Activated CD4-positive, alpha-beta memory T cell treated with anti-CD3 and anti-CD28 coated beads for 36 hours (primary cell): ENCODE data around the gene COPS8. TPM values are rescaled to one million over a fixed set of nuclear protein-coding genes. Genes with fewer than 3 reads are reported as not detected.

Experiments
- CTCF ChIA-PET: fragments of 350-600 bp; sonication (Branson Sonifier 250); formaldehyde crosslinking; loops from one replicate; lab custom pipeline; 2021; ENCODE audit warnings: antibody characterized with exemption, inconsistent platforms; lab: Charles Lee
- POLR2A ChIA-PET: fragments of 350-600 bp; sonication (Branson Sonifier 250); formaldehyde crosslinking; loops from one replicate; lab custom pipeline; 2021; ENCODE audit warnings: antibody characterized with exemption; lab: Charles Lee
- DNase-seq: peaks from one replicate; pipeline ENCODE4 v3.0.0-alpha.2; 2020
- H3K27ac Mint-ChIP-seq: one replicate; pipeline ENCODE4 v1.8.0; 2021; ENCODE audit warnings: mixed read lengths
- H3K27me3 Mint-ChIP-seq: one replicate; pipeline ENCODE4 v1.8.0; 2021; ENCODE audit warnings: mixed read lengths
- H3K36me3 Mint-ChIP-seq: one replicate; pipeline ENCODE4 v1.8.0; 2021; ENCODE audit warnings: mixed read lengths
- H3K4me1 Mint-ChIP-seq: one replicate; pipeline ENCODE4 v1.8.0; 2021; ENCODE audit warnings: low read depth, mixed read lengths
- H3K4me3 Mint-ChIP-seq: one replicate; pipeline ENCODE4 v1.8.0; 2021; ENCODE audit warnings: mild to moderate bottlenecking, mixed read lengths
- H3K9me3 Mint-ChIP-seq: one replicate; pipeline ENCODE4 v1.8.0; 2021; ENCODE audit warnings: mixed read lengths
- intact Hi-C: fragments of 100-400 bp; cut with micrococcal nuclease; formaldehyde crosslinking; loops from one replicate; pipeline ENCODE4 v1.15.1; 2023
- total RNA-seq, 2 experiments: library from RNA; stranded (reverse); gene quantifications; one replicate each; pipeline ENCODE4 v1.2.3, GENCODE V29; 2021

Gene COPS8
- 10 to 100 TPM; 61.1 to 66.8 TPM for total RNA-seq

DNA sequence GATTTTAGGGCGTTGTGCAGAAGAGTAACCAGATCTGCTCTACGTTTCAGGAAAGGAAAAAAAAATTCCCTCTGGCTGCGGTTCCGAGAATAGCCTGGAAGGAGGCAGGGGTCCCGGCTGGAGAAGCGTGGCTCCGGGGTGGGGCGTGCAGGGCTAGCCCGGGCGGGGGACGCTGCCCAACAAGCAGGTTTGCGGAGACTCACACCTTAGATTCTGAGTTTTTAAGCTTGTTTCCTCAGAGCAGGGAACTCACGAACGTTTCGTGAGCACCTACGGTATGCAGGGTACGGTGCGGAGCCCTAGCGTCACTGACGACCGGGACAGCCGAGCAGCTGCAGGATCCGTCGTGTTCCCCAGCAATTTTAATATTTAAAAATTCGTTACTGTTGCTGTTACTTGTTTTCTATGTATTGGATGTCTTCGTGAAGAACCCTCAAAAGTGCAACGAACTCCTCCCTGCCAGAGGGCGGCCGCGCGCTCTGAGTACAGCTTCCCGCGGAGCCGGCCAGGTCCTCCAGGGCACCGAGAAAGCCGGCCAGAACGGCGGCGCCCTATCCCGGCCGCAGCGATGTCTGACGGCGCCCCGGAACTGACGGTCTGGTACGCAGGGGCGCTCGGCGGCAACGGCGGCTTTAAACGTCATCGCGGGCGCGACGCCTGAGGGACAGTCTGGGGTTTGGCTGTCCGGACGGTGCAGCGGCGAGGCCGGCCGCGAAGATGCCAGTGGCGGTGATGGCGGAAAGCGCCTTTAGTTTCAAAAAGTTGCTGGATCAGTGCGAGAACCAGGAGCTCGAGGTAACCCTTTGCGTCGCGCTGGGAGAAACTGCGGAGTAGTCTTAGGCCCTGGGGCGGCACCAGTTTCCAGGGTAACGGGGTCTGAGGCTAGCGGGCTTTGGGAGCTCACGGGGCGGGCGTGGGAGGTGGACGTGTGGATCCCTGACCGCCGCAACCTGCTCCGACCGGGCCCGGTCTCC lies at the start of gene COPS8:
Gene COPS8 (plus strand): TSS at position 642 of the 974 bp plus-strand sequence. CDS start 76 bp downstream, at position 718.
- Mint-ChIP-seq H3K4me3 (peak within 1 kb of the TSS; percentile 98), H3K27me3 (no peaks in the 10 kb centered on the region), H3K4me1 (peaks cover 13% of the 10 kb centered on the region), H3K27ac (peak within 1 kb of the TSS; percentile 92), H3K36me3 (peaks cover 4% of the 10 kb centered on the region), H3K9me3 (no peaks in the 10 kb centered on the region)
- ChIA-PET CTCF (interaction anchor here (0.7 to 1.7 kb wide), 10 partner anchors 11 to 733 kb away, joined by 3 to 4 read pairs (median 3); partner anchors contain the start of gene ACKR3), POLR2A (interaction anchor here (0.6 to 1.0 kb wide), 5 partner anchors 10 to 548 kb away, joined by 3 to 5 read pairs (median 4); no protein-coding TSS in a partner anchor)
- peak; percentile 94 for DNase-seq
- intact Hi-C loops, result loop anchor here (5.0 to 10.0 kb wide), 2 partner anchors 518 to 541 kb away; partner anchors contain the start of gene ACKR3

GRCh38 chr2:237039301-237040031 lies 46.2 kb upstream of the COPS8 start:
- DNase-seq, result no peak
- no peaks in the 10 kb centered on the region for H3K4me1 Mint-ChIP-seq
- no peaks in the 10 kb centered on the region for H3K36me3 Mint-ChIP-seq
- no peak overlapping the region for H3K4me3 Mint-ChIP-seq
- H3K27me3 Mint-ChIP-seq, result peaks cover 2% of the 10 kb centered on the region
- POLR2A ChIA-PET, result no interaction called here
- CTCF ChIA-PET, result no interaction called here
- no peak overlapping the region for H3K27ac Mint-ChIP-seq
- intact Hi-C loops, result no loop called here
- no peaks in the 10 kb centered on the region for H3K9me3 Mint-ChIP-seq

- no peaks in the 10 kb centered on the region for H3K9me3 Mint-ChIP-seq
- DNase-seq, result no peak
- intact Hi-C loops, result no loop called here
- no peak overlapping the region for H3K4me3 Mint-ChIP-seq
- peaks cover 2% of the 10 kb centered on the region for H3K27me3 Mint-ChIP-seq
- no peaks in the 10 kb centered on the region for H3K36me3 Mint-ChIP-seq
- POLR2A ChIA-PET, result no interaction called here
- CTCF ChIA-PET, result no interaction called here
- H3K27ac Mint-ChIP-seq, result no peak overlapping the region
- no peaks in the 10 kb centered on the region for H3K4me1 Mint-ChIP-seq
Measured at GRCh38 chr2:237041231-237041630, 44.5 kb upstream of the COPS8 start.

- no peaks in the 10 kb centered on the region for H3K36me3 Mint-ChIP-seq
- peaks cover 2% of the 10 kb centered on the region for H3K27me3 Mint-ChIP-seq
- H3K4me3 Mint-ChIP-seq, result no peak overlapping the region
- no peaks in the 10 kb centered on the region for H3K9me3 Mint-ChIP-seq
- H3K27ac Mint-ChIP-seq, result no peak overlapping the region
- POLR2A ChIA-PET, result no interaction called here
- no peak for DNase-seq
- CTCF ChIA-PET, result no interaction called here
- H3K4me1 Mint-ChIP-seq, result no peaks in the 10 kb centered on the region
- intact Hi-C loops, result no loop called here
Measured at GRCh38 chr2:237042101-237042500, 43.6 kb upstream of the COPS8 start.

GRCh38 chr2:237043866-237044265 lies 41.8 kb upstream of the COPS8 start:
- Mint-ChIP-seq H3K9me3 (peaks cover 12% of the 10 kb centered on the region), H3K4me1 (no peaks in the 10 kb centered on the region), H3K27me3 (peaks cover 2% of the 10 kb centered on the region), H3K27ac (no peak overlapping the region), H3K4me3 (no peak overlapping the region), H3K36me3 (no peaks in the 10 kb centered on the region)
- intact Hi-C loops, result no loop called here
- ChIA-PET POLR2A (no interaction called here), CTCF (no interaction called here)
- no peak for DNase-seq

- Mint-ChIP-seq H3K27ac (no peak overlapping the region), H3K4me1 (no peaks in the 10 kb centered on the region), H3K9me3 (peaks cover 16% of the 10 kb centered on the region), H3K36me3 (no peaks in the 10 kb centered on the region), H3K27me3 (peaks cover 2% of the 10 kb centered on the region), H3K4me3 (no peak overlapping the region)
- no peak for DNase-seq
- intact Hi-C loops, result no loop called here
- ChIA-PET CTCF (no interaction called here), POLR2A (no interaction called here)
Measured at GRCh38 chr2:237044281-237044680, 41.4 kb upstream of the COPS8 start.

GRCh38 chr2:237045449-237045848 lies 40.2 kb upstream of the COPS8 start:
- Mint-ChIP-seq H3K36me3 (no peaks in the 10 kb centered on the region), H3K4me1 (no peaks in the 10 kb centered on the region), H3K27ac (no peak overlapping the region), H3K4me3 (no peak overlapping the region), H3K9me3 (peaks cover 23% of the 10 kb centered on the region), H3K27me3 (peaks cover 4% of the 10 kb centered on the region)
- no peak for DNase-seq
- POLR2A ChIA-PET, result no interaction called here
- CTCF ChIA-PET, result no interaction called here
- intact Hi-C loops, result no loop called here

DNA sequence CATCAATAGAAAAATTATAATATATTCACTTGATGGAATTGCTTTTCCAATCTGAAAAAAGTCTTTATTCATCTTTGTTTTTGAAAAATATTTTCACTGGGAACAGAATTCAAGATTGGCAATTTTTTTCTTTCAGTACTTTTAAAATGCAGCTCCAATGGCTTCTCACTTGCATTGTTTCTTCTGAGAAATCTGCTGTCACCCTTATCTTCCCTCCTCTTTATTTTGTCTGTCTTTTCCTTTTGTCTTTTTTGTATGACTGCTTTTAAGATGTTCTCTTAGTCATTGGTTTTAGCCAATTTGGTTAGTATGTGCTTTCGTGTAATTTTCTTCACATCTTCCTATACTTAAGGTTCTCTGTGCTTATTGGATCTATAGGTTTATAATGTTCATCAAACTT lies 37.1 kb upstream of the COPS8 start:
- no peaks in the 10 kb centered on the region for H3K36me3 Mint-ChIP-seq
- intact Hi-C loops, result no loop called here
- peaks cover 4% of the 10 kb centered on the region for H3K27me3 Mint-ChIP-seq
- no peak for DNase-seq
- no peak overlapping the region for H3K4me3 Mint-ChIP-seq
- H3K9me3 Mint-ChIP-seq, result peaks cover 23% of the 10 kb centered on the region
- H3K27ac Mint-ChIP-seq, result no peak overlapping the region
- H3K4me1 Mint-ChIP-seq, result no peaks in the 10 kb centered on the region
- ChIA-PET CTCF (no interaction called here), POLR2A (no interaction called here)

GRCh38 chr2:237051861-237052260 lies 33.8 kb upstream of the COPS8 start:
- Mint-ChIP-seq H3K27ac (no peak overlapping the region), H3K27me3 (peaks cover 4% of the 10 kb centered on the region), H3K4me1 (no peaks in the 10 kb centered on the region), H3K9me3 (peaks cover 23% of the 10 kb centered on the region), H3K4me3 (no peak overlapping the region), H3K36me3 (no peaks in the 10 kb centered on the region)
- intact Hi-C loops, result no loop called here
- DNase-seq, result no peak
- ChIA-PET POLR2A (no interaction called here), CTCF (no interaction called here)

- CTCF ChIA-PET, result no interaction called here
- no peak for DNase-seq
- no peak overlapping the region for H3K4me3 Mint-ChIP-seq
- POLR2A ChIA-PET, result no interaction called here
- no peak overlapping the region for H3K27ac Mint-ChIP-seq
- H3K9me3 Mint-ChIP-seq, result peaks cover 19% of the 10 kb centered on the region
- H3K27me3 Mint-ChIP-seq, result peaks cover 4% of the 10 kb centered on the region
- intact Hi-C loops, result no loop called here
- H3K4me1 Mint-ChIP-seq, result peaks cover 4% of the 10 kb centered on the region
- no peaks in the 10 kb centered on the region for H3K36me3 Mint-ChIP-seq
Measured at GRCh38 chr2:237053066-237053465, 32.6 kb upstream of the COPS8 start.

DNA sequence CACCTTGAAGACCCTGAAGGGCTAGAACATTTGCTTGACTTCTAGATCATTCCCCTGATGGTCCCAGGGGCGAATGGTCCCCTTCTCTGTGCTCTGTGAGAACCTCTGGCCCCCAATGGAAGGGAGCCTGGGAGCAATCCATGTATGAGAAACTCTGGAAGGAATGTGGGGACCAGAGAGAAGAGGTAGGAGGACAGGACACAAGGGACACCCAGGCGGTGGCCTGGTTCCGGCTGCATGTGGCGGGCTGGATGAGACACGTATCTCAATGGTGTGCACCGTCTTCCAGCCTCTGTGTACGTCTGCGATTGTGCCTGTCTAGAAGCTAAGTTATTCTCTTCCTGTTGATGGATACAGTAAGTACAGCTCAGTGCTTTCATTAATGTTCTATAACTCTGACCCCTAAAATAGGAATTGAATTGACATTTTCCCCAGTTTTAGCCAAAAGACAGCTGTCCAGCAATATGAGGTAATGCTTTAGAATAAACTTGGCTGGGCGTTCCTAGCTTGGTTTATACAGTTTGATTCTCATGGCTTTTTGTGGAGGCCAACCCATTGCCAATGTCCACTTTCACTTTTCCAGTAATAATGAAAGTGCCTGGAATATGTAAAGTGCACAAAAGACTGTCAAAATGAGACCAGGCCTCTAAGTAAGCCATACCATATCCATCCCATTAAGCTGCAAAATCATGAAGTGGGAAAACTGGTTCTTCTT lies 30.1 kb upstream of the COPS8 start:
- Mint-ChIP-seq H3K27ac (no peak overlapping the region), H3K27me3 (peaks cover 2% of the 10 kb centered on the region), H3K4me3 (no peak overlapping the region), H3K9me3 (no peaks in the 10 kb centered on the region), H3K36me3 (no peaks in the 10 kb centered on the region), H3K4me1 (peaks cover 19% of the 10 kb centered on the region)
- ChIA-PET CTCF (no interaction called here), POLR2A (no interaction called here)
- intact Hi-C loops, result no loop called here
- no peak for DNase-seq
